Psoas muscle (tissue), 8 donors: Measurements from ENCODE around the gene PKN3. TPM values are rescaled to one million over a fixed set of nuclear protein-coding genes. Genes with fewer than 3 reads are reported as not detected.

ENCODE experiments used
- ATAC-seq, 4 donors: fragments of 200-7000 bp; cut with Tn5 transposase; one replicate each; pipeline ENCODE4 v1.9.1; 2020; ENCODE audit warnings: moderate library complexity in 3 of 4, mild to moderate bottlenecking in 2 of 4
- DNase-seq, 2 donors: peaks; one replicate each; pipeline ENCODE4 v3.0.0-alpha.2; 2020
- H3K27ac ChIP-seq: fragments of 200-600 bp; one replicate; pipeline ENCODE4 v1.8.0; 2022
- H3K27me3 ChIP-seq, 3 donors: fragments of 200-600 bp in 1 of 3; one replicate each; pipeline versions ENCODE4 v1.6.1 to v1.8.0; 2013 to 2022; ENCODE audit warnings: low read length in 2 of 3, mild to moderate bottlenecking in 2 of 3, moderate library complexity in 1 of 3; ENCODE audit not compliant: insufficient read depth in 3 of 3
- H3K36me3 ChIP-seq, 2 donors: fragments of 200-600 bp in 1 of 2; one replicate each; pipeline versions ENCODE4 v1.6.1 to v1.8.0; 2013 to 2022; ENCODE audit warnings: low read depth in 1 of 2, mild to moderate bottlenecking in 1 of 2, moderate library complexity in 1 of 2; ENCODE audit not compliant: insufficient read depth in 1 of 2
- H3K4me1 ChIP-seq: fragments of 200-600 bp; one replicate; pipeline ENCODE4 v1.8.0; 2022
- H3K4me3 ChIP-seq: fragments of 200-600 bp; one replicate; pipeline ENCODE4 v1.8.0; 2022; ENCODE audit warnings: mild to moderate bottlenecking
- H3K9me3 ChIP-seq: fragments of 200-600 bp; one replicate; pipeline ENCODE4 v1.8.0; 2022
- WGBS, 3 donors: extraction: QIAGEN DNeasy Blood & Tissue Kit; methylation state at CpG; one replicate each; pipeline versions ENCODE4 v1.1.6 to v1.1.7; 2013; 5-methylcytosine and 5-hydroxymethylcytosine counted together
- intact Hi-C, 2 donors: fragments of 100-400 bp; cut with DNase I; formaldehyde crosslinking; loops; one replicate each; pipeline versions ENCODE4 v1.11.0 to v1.14.2; 2022
- polyA plus RNA-seq, 3 donors: library from polyadenylated mRNA; stranded (reverse); fragments of 200-250 nt; gene quantifications; one replicate each; pipeline ENCODE4 v1.2.3, GENCODE V29; 2013
- total RNA-seq, 4 donors: library from RNA; stranded (reverse); fragmentation: NEBNext Ultra II Directional in 2 of 4; extraction: Animal tissue kit (Norgen Biotek cat#: 25700) in 2 of 4; gene quantifications; one replicate each; pipeline versions ENCODE4 v1.2.1 to v1.2.4, GENCODE V29; 2021 to 2023
- TF ChIP-seq, protein P1 (sequence below): fragments of 200-600 bp; IDR thresholded peaks from one replicate; pipeline ENCODE4 v1.8.0; 2022; ENCODE audit warnings: antibody characterized with exemption
- donor health status: healthy with polysubstance abuse.
- donor health status: DM: no; HTN: no; CAD: no; lungs with moderate emphysema.
- donor health status: Bipolar disorder and iron deficiency.
- donor health status: healthy.
- donor health status: DM: yes; HTN: yes; CAD: no.
- donor health status: DM: no; HTN: no; CAD: no.
- donor health status: DM: no; HTN: no; CAD: no.
- donor health status: DM: yes; HTN: yes; CAD: no.

Gene PKN3
- total and polyA plus RNA-seq, 7 donors: 2.6 to 5.0 (median 3.3) TPM

DNA sequence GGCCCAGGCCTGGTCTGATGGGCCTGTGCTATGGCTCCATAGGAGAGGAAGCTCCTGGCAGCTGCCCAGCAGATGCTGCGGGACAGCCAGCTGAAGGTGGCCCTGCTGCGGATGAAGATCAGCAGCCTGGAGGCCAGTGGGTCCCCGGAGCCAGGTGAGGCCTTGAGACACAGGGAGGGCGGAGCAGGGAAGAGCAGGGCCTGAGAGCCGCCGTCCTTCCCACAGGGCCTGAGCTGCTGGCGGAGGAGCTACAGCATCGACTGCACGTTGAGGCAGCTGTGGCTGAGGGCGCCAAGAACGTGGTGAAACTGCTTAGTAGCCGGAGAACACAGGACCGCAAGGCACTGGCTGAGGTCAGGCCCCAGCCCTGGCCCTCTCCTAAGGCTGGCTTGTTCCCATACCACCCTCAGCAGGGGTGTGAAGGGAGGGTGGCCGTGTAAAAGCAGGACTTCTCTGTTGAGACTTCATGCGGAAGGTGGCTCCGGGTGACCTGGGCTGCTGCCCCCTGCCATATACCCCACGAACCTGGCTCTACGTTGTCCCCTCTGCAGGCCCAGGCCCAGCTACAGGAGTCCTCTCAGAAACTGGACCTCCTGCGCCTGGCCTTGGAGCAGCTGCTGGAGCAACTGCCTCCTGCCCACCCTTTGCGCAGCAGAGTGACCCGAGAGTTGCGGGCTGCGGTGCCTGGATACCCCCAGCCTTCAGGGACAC, 4.5 kb downstream of the PKN3 start:
- 72 to 78% (median 73%) methylated on average over 22 to 23 of the region's 23 CpGs for WGBS, 3 donors
- ATAC-seq: no peak

DNA sequence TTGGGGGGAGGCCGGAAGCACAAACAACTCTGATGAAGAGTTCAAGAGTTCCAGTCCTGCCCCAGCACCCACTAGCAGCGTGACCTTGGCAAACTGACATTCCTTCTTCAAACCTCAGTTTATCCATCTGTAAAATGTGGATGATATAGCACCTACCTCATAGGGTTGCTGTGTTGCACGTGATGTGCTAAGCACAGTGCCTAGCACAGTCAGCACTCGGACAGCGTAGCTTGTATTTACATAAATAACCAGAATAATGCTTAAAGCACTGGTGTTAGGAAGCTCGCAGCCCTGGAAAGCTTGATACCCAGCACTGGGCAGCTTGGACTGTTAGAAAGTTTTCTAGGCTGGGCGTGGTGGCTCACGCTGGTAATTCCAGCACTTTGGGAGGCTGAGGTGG, 5.1 kb downstream of the PKN3 start:
- intact Hi-C loops: no loop called here
- ATAC-seq: no peak
- no peak overlapping the region for H3K4me3 ChIP-seq
- no peaks in the 10 kb centered on the region for H3K4me1 ChIP-seq
- no peaks in the 10 kb centered on the region for H3K27me3 ChIP-seq
- no peaks in the 10 kb centered on the region for H3K36me3 ChIP-seq
- no peak overlapping the region for H3K27ac ChIP-seq
- H3K9me3 ChIP-seq: no peaks in the 10 kb centered on the region
- WGBS, 3 donors: 95 to 96% (median 96%) methylated on average over 8 of the region's 8 CpGs
- DNase-seq: no peak
- TF ChIP-seq, protein P1, sequence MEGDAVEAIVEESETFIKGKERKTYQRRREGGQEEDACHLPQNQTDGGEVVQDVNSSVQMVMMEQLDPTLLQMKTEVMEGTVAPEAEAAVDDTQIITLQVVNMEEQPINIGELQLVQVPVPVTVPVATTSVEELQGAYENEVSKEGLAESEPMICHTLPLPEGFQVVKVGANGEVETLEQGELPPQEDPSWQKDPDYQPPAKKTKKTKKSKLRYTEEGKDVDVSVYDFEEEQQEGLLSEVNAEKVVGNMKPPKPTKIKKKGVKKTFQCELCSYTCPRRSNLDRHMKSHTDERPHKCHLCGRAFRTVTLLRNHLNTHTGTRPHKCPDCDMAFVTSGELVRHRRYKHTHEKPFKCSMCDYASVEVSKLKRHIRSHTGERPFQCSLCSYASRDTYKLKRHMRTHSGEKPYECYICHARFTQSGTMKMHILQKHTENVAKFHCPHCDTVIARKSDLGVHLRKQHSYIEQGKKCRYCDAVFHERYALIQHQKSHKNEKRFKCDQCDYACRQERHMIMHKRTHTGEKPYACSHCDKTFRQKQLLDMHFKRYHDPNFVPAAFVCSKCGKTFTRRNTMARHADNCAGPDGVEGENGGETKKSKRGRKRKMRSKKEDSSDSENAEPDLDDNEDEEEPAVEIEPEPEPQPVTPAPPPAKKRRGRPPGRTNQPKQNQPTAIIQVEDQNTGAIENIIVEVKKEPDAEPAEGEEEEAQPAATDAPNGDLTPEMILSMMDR: no peak

More for the DNA sequence above, 4.5 kb downstream of the PKN3 start:
- H3K27ac ChIP-seq: no peak overlapping the region
- H3K27me3 ChIP-seq: no peaks in the 10 kb centered on the region
- no peaks in the 10 kb centered on the region for H3K36me3 ChIP-seq
- no peaks in the 10 kb centered on the region for H3K9me3 ChIP-seq
- peak; percentile 16 to 71 for DNase-seq
- intact Hi-C loops: no loop called here
- no peak overlapping the region for H3K4me3 ChIP-seq
- TF ChIP-seq, protein P1: no peak
- H3K4me1 ChIP-seq: no peaks in the 10 kb centered on the region

DNA sequence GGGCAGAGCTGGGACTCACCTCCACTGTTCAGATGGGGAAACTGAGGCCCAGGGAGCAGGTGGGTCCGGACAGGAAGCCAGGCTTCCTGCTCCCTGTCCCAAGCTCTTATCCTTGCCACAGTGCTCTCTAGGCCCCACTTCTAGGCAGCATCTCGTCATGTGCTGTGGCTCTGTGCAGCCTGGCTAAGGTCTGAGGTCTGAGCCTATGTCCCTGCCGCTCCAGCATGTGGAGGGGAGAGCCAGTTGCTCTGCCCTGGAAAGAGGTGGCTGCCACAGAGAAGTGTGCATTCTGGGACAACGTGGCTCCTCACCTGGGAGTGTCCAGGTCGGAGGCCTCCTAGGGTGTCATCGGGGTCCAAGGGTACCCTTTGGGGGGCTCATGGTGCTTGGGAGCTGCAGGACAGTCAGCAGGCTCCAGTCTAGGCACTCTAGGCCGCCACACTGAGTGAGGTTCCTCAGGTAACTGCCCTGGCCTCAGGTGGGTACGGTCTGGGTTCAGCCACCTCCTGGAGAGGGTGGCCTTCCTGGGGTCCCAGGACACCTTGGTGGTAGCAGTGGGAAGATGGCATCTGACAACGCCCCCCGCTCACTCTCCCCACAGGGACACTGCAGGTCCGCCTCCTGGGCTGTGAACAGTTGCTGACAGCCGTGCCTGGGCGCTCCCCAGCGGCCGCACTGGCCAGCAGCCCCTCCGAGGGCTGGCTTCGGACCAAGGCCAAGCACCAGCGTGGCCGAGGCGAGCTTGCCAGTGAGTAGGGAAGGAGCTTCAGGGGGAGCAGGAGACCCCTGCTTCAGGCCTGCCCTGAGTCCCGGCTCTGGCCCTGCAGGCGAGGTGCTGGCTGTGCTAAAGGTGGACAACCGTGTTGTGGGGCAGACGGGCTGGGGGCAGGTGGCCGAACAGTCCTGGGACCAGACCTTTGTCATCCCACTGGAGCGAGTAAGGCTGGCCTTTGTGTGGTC, 10.4 kb downstream of the PKN3 start:
- Histone ChIP-seq H3K4me1 (no peaks in the 10 kb centered on the region), H3K36me3 (no peaks in the 10 kb centered on the region), H3K27me3 (no peaks in the 10 kb centered on the region), H3K9me3 (no peaks in the 10 kb centered on the region), H3K27ac (no peak overlapping the region), H3K4me3 (no peak overlapping the region)
- WGBS, 3 donors: 87 to 94% (median 88%) methylated on average over 25 to 26 of the region's 26 CpGs
- ATAC-seq: peak in 1 of 4 donors; percentile 25
- TF ChIP-seq, protein P1: no peak
- intact Hi-C loops: no loop called here
- DNase-seq: peak; percentile 8 to 44

DNA sequence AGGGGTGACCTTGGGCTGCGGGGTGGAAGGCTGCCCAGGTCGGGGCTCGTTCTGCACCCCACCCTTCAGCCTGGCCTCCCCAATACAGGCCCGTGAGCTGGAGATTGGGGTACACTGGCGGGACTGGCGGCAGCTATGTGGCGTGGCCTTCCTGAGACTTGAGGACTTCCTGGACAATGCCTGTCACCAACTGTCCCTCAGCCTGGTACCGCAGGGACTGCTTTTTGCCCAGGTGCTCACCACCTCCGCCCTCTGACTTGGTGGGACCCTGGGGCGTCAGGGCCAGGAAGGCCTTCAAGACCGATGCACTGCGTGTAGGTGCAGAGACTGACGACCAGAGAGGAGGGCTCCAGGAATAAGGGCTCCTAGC, 11.1 kb downstream of the PKN3 start:
- DNase-seq: peak; percentile 12 to 27
- H3K27me3 ChIP-seq: no peaks in the 10 kb centered on the region

More for the DNA sequence above, 11.1 kb downstream of the PKN3 start:
- Histone ChIP-seq H3K4me1 (no peaks in the 10 kb centered on the region), H3K36me3 (no peaks in the 10 kb centered on the region), H3K9me3 (no peaks in the 10 kb centered on the region), H3K4me3 (no peak overlapping the region), H3K27ac (no peak overlapping the region)
- TF ChIP-seq, protein P1: no peak
- 95 to 99% (median 96%) methylated on average over 13 of the region's 13 CpGs for WGBS, 3 donors
- ATAC-seq: no peak
- intact Hi-C loops: no loop called here
